Measurements from ENCODE around the gene SPTLC2.

- no peak for TF ChIP-seq CTCF (IDR thresholded peaks at IDR 0.05)
- TF ChIP-seq POLR2A (IDR thresholded peaks at IDR 0.05): no peak
Measured at GRCh38 chr14:77599889-77600288, 16.5 kb downstream of the SPTLC2 start.

Data from body of pancreas (tissue), 4 donors.